Stimulated activated naive B cell treated with anti-CD40 and anti-IgM and Interleukin-4, amounts not matched to agents 10 μg/mL and 1 μg/mL and 100 μg/mL, for 72 hours (primary cell): ENCODE data around the gene ANAPC16.

Experiments used
- ATAC-seq, 2 donors: fragments of 150-1000 bp; cut with Tn5 transposase; replicated peaks; 2 replicates each; pipeline ENCODE4 v1.10.0; 2021; ENCODE audit warnings: moderate library complexity in 1 of 2
- DNase-seq: peaks from one replicate; pipeline ENCODE4 v3.0.0; 2021
- H3K27ac Mint-ChIP-seq: one replicate; pipeline ENCODE4 v1.8.0; 2022; ENCODE audit warnings: mild to moderate bottlenecking, mixed read lengths
- H3K27me3 Mint-ChIP-seq, 2 donors: one replicate each; pipeline ENCODE4 v1.8.0; 2022; ENCODE audit warnings: mixed read lengths in 2 of 2
- H3K36me3 Mint-ChIP-seq, 2 donors: one replicate each; pipeline ENCODE4 v1.8.0; 2022; ENCODE audit warnings: mixed read lengths in 2 of 2, mild to moderate bottlenecking in 1 of 2
- H3K4me1 Mint-ChIP-seq, 2 donors: one replicate each; pipeline ENCODE4 v1.8.0; 2022; ENCODE audit warnings: mixed read lengths in 2 of 2, mild to moderate bottlenecking in 1 of 2
- H3K4me3 Mint-ChIP-seq, 2 donors: one replicate each; pipeline ENCODE4 v1.8.0; 2022; ENCODE audit warnings: mild to moderate bottlenecking in 2 of 2, mixed read lengths in 2 of 2, moderate library complexity in 1 of 2
- H3K9me3 Mint-ChIP-seq, 2 donors: one replicate each; pipeline ENCODE4 v1.8.0; 2022; ENCODE audit warnings: mixed read lengths in 2 of 2, mild to moderate bottlenecking in 1 of 2

Gene ANAPC16

DNA sequence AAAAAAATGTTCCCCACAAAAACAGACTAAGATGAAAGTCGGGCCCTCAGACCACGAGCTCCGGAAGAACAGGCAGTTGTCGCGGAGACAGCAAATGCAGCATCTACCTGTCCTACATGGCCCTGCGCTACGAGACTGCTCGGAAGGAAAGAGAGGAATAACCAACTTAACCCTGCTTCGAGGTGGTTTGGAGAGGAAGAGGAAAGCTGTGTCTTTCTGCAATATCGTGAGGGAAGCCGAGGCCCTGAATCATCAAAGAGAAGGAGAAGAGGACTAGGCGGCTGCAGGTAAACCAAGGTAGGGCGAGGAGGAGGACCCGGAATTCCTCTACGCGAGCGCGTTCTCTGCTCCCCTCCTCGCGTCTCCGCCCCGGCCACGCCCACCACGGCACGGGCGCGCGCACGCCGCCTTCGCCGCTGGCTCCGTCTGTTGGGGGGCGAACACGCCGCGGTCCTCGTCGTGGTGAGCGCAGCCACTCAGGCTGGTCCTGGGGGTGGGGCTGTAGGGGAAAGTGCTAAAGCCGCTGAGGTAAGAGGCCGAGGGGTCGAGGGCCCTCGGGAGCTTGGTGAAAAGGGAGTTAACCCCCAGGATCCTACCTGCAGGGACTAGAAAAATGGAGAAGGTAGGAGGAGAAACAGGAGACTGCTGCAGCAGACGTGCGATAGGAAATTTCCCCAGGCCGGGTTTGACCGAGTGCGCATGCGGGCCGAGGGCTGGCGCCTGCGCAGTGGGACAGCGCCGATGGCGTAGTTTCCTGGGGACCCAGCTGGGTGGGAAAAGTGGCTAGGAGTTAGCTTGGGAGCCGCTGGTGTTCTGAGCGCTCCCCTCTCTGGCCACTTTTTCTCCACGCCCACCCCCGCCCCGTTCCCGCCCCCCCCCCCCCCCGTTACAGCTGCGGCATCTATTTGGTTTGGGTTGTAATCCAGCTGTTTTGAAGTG lies at the start of gene ANAPC16, which contains the start of gene ASCC1:
ANAPC16 (plus strand) TSS at position 402 of the 939 bp plus-strand sequence. CDS start 7,903 bp downstream, outside the sequence.
ASCC1 (minus strand) TSS at position 666 of the 939 bp plus-strand sequence. CDS start 2,978 bp downstream, outside the sequence.
- Mint-ChIP-seq H3K4me3 (peak within 1 kb of the TSS; percentile 88 to 94), H3K27ac (peak within 1 kb of the TSS; percentile 100), H3K4me1 (peaks cover 23 to 43% of the 10 kb centered on the region in 2 donors), H3K36me3 (peaks cover 25 to 37% of the 10 kb centered on the region in 2 donors), H3K27me3 (no peaks in the 10 kb centered on the region), H3K9me3 (no peaks in the 10 kb centered on the region)
- ATAC-seq (peak; percentile 74 to 85), DNase-seq (peak; percentile 94)

GRCh38 chr10:72167118-72167517 lies 48.7 kb upstream of the ANAPC16 start:
- Mint-ChIP-seq H3K27ac (no peak overlapping the region), H3K36me3 (peaks cover 26 to 52% of the 10 kb centered on the region in 2 donors), H3K27me3 (no peaks in the 10 kb centered on the region), H3K9me3 (peaks cover 0 to 2% of the 10 kb centered on the region in 2 donors), H3K4me1 (peaks cover 7 to 17% of the 10 kb centered on the region in 2 donors), H3K4me3 (no peak overlapping the region)
- ATAC-seq (no peak), DNase-seq (no peak)

GRCh38 chr10:72170263-72170662 lies 45.5 kb upstream of the ANAPC16 start:
- no peak overlapping the region for H3K4me3 Mint-ChIP-seq
- no peaks in the 10 kb centered on the region for H3K27me3 Mint-ChIP-seq
- peaks cover 17 to 24% of the 10 kb centered on the region in 2 donors for H3K4me1 Mint-ChIP-seq
- H3K9me3 Mint-ChIP-seq = no peaks in the 10 kb centered on the region
- H3K27ac Mint-ChIP-seq = no peak overlapping the region
- H3K36me3 Mint-ChIP-seq = peaks cover 25 to 45% of the 10 kb centered on the region in 2 donors
- ATAC-seq (no peak), DNase-seq (no peak)

GRCh38 chr10:72170733-72171132 lies 45.1 kb upstream of the ANAPC16 start:
- Mint-ChIP-seq H3K4me1 (peaks cover 17 to 24% of the 10 kb centered on the region in 2 donors), H3K4me3 (no peak overlapping the region), H3K9me3 (no peaks in the 10 kb centered on the region), H3K27me3 (no peaks in the 10 kb centered on the region), H3K36me3 (peaks cover 22 to 41% of the 10 kb centered on the region in 2 donors), H3K27ac (no peak overlapping the region)
- no peak for ATAC-seq
- DNase-seq = no peak

- peaks cover 21 to 40% of the 10 kb centered on the region in 2 donors for H3K36me3 Mint-ChIP-seq
- no peaks in the 10 kb centered on the region for H3K9me3 Mint-ChIP-seq
- H3K4me1 Mint-ChIP-seq = peaks cover 17 to 24% of the 10 kb centered on the region in 2 donors
- H3K4me3 Mint-ChIP-seq = no peak overlapping the region
- no peak for ATAC-seq
- no peak for DNase-seq
- H3K27me3 Mint-ChIP-seq = no peaks in the 10 kb centered on the region
- H3K27ac Mint-ChIP-seq = no peak overlapping the region
Observed at GRCh38 chr10:72171175-72171630, 44.6 kb upstream of the ANAPC16 start.

DNA sequence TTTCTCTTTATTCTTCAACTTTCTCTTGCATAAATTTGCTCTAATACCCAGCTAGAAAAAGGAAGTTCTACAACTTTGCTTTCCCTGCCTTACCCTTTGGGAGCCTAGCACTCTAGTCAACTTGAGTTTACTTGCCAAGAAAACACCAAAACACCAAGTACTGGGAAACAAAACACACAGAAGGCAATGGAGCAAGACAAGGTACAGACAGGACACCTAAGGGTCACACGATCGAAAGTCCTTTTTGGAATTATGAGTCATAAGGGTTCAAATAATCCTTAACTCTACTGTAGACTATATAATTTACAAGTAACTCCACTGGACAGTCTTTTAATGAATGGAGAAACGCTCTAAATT lies 42.6 kb upstream of the ANAPC16 start:
- DNase-seq = no peak
- no peaks in the 10 kb centered on the region for H3K27me3 Mint-ChIP-seq
- H3K4me3 Mint-ChIP-seq = no peak overlapping the region
- H3K36me3 Mint-ChIP-seq = peaks cover 17 to 45% of the 10 kb centered on the region in 2 donors
- peak overlapping the region; percentile 87 for H3K27ac Mint-ChIP-seq
- H3K9me3 Mint-ChIP-seq = no peaks in the 10 kb centered on the region
- peaks cover 17 to 24% of the 10 kb centered on the region in 2 donors for H3K4me1 Mint-ChIP-seq
- ATAC-seq = peak in 1 of 2 donors; percentile 24

DNA sequence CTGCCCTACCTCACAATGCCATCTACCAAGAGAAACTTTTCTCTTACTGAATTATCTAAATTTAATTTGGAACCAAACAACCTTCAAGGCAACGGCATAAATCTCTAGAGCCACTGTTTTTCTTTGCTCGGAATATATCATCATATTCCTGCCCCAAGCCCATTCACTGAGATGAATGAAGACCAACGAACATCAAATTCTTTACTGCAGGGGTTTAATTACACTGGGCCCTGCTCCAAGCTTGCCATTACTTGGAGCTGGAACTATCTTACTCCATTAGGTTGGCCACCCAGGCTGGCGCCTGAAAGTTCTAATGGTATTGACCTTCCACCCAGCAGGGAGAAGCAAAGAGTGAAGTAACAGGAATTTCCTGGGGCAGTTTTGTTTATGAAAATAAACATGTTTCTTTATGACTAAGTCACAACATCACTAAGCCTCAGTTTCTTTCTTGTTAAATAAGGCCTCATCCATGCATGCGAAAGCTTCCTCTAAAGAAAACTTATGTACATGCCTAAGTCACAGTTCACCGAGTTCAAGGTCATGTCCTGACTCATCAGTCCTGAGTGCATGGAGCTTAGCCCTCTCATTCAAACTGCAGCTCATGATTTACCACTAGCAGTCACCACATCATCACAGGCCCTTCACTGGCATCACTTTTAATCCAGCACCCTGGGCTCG lies 42.1 kb upstream of the ANAPC16 start:
- peak; percentile 95 to 96 for ATAC-seq
- Mint-ChIP-seq H3K27me3 (no peaks in the 10 kb centered on the region), H3K4me1 (peaks cover 17 to 24% of the 10 kb centered on the region in 2 donors), H3K36me3 (peaks cover 16 to 47% of the 10 kb centered on the region in 2 donors), H3K9me3 (no peaks in the 10 kb centered on the region), H3K27ac (peak overlapping the region; percentile 87), H3K4me3 (no peak overlapping the region)
- peak; percentile 35 for DNase-seq

DNA sequence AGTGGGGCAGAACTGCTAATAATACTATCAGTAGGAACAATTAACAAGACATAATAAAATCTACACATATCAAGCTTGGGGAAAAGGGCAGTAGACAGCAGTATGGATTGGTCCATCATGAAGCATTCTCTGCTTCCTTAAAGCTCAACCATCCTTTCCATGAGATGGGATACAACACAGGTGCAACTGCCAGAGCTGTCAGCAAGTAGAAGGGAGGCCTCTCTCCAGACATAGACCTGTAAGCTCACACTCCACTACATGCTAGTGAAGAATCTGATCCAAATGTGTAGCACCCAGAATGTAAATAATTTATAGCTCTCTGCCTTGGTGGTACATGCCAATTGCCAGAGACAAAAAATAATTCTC lies 41.5 kb upstream of the ANAPC16 start:
- Mint-ChIP-seq H3K4me1 (peaks cover 17 to 24% of the 10 kb centered on the region in 2 donors), H3K9me3 (no peaks in the 10 kb centered on the region), H3K27me3 (no peaks in the 10 kb centered on the region), H3K4me3 (no peak overlapping the region), H3K36me3 (peaks cover 16 to 45% of the 10 kb centered on the region in 2 donors), H3K27ac (peak overlapping the region; percentile 87)
- ATAC-seq (peak; percentile 8 to 12), DNase-seq (no peak)

DNA sequence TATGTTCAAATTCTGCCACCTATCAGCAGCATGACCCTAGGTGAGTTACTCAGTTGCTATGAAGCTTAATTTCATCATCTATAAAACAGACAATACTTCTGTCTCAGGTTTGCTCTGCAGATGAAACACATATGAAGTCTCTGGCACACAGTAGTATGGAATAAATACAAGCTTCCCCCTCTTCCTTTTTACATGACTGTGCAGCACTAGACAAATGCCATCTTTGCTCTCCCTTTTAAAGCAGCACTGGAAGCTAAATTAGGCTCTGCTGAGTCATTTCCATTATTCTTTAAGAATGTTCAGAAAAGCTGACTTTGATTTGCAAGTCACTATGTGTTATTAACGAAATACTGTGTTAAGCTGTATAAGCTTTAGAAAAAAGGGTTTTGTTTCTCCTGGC lies 40.7 kb upstream of the ANAPC16 start:
- Mint-ChIP-seq H3K4me3 (no peak overlapping the region), H3K36me3 (peaks cover 16 to 39% of the 10 kb centered on the region in 2 donors), H3K27ac (no peak overlapping the region), H3K27me3 (no peaks in the 10 kb centered on the region), H3K4me1 (peaks cover 17 to 24% of the 10 kb centered on the region in 2 donors), H3K9me3 (no peaks in the 10 kb centered on the region)
- ATAC-seq = no peak
- no peak for DNase-seq

- ATAC-seq (no peak), DNase-seq (no peak)
- H3K9me3 Mint-ChIP-seq = no peaks in the 10 kb centered on the region
- H3K27ac Mint-ChIP-seq = no peak overlapping the region
- H3K4me3 Mint-ChIP-seq = no peak overlapping the region
- H3K36me3 Mint-ChIP-seq = peaks cover 7 to 30% of the 10 kb centered on the region in 2 donors
- peaks cover 13 to 17% of the 10 kb centered on the region in 2 donors for H3K4me1 Mint-ChIP-seq
- H3K27me3 Mint-ChIP-seq = no peaks in the 10 kb centered on the region
Observed at GRCh38 chr10:72176701-72177100, 39.1 kb upstream of the ANAPC16 start.

GRCh38 chr10:72177454-72177853 lies 38.4 kb upstream of the ANAPC16 start:
- no peaks in the 10 kb centered on the region for H3K9me3 Mint-ChIP-seq
- H3K4me1 Mint-ChIP-seq = peaks cover 12 to 19% of the 10 kb centered on the region in 2 donors
- ATAC-seq (no peak), DNase-seq (no peak)
- H3K27me3 Mint-ChIP-seq = no peaks in the 10 kb centered on the region
- peaks cover 12 to 35% of the 10 kb centered on the region in 2 donors for H3K36me3 Mint-ChIP-seq
- H3K4me3 Mint-ChIP-seq = no peak overlapping the region
- H3K27ac Mint-ChIP-seq = no peak overlapping the region

DNA sequence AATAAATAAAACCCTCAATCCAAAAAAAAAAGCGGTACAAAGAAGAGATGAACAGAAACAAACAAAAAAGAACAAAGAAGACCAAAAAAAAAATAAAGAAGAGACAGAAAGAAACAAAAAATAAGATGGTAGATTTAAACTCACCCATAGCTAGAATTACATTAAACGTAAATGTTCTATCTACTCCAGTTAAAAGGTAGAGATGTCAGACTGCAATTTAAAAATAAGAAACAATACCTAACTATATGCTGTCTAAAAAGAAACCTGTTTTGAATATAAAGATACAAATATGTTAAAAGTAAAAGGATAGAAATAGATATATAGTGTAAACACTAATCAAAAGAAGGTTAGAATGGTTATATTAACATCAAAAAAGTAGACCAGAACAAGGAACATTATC lies 31.7 kb upstream of the ANAPC16 start:
- H3K27me3 Mint-ChIP-seq = no peaks in the 10 kb centered on the region
- DNase-seq = no peak
- peaks cover 3 to 7% of the 10 kb centered on the region in 2 donors for H3K9me3 Mint-ChIP-seq
- H3K4me1 Mint-ChIP-seq = peaks cover 7 to 25% of the 10 kb centered on the region in 2 donors
- no peak overlapping the region for H3K27ac Mint-ChIP-seq
- ATAC-seq = no peak
- H3K4me3 Mint-ChIP-seq = no peak overlapping the region
- H3K36me3 Mint-ChIP-seq = peaks cover 28 to 50% of the 10 kb centered on the region in 2 donors

DNA sequence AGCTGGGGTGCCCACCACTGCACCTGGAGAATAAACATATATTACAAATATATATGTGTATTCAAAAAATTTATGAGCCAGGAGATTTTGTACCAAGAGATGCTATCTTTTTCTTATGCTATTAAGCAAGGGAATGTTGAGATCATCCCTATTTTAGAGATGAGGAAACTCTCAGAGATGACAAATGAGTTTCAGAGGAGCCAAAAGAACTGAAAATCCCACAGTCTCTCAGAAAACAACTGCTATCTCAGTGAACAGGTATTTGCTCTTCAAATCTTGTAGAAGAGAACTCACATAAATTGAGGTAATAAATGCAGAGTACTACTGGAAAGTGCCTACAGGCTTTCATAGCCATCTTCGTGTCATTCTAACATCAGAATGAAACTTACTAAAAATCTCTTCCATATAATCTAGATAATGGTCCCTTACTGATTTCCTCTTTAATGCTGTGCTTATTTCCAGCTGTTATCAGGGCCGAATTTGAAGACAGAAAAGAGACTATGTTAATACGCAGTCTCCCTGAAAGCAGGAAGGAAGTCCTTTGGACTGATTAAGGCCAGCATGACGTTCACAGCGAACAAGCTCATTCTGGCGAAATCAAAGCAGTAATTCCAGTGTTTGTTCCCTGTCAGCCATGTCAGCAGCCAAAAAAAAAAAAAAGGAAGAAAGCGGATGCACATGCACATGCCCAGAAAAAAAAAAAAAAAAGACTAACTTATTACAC lies 29.4 kb upstream of the ANAPC16 start:
- Mint-ChIP-seq H3K9me3 (peaks cover 3 to 7% of the 10 kb centered on the region in 2 donors), H3K4me1 (peaks cover 7 to 25% of the 10 kb centered on the region in 2 donors), H3K27ac (peak overlapping the region; percentile 51), H3K36me3 (peaks cover 31 to 54% of the 10 kb centered on the region in 2 donors), H3K4me3 (peak overlapping the region in 1 of 2 donors; percentile 64), H3K27me3 (no peaks in the 10 kb centered on the region)
- ATAC-seq = no peak
- DNase-seq = no peak

GRCh38 chr10:72186982-72187330 lies 28.9 kb upstream of the ANAPC16 start:
- DNase-seq (no peak), ATAC-seq (no peak)
- peaks cover 3 to 7% of the 10 kb centered on the region in 2 donors for H3K9me3 Mint-ChIP-seq
- no peak overlapping the region for H3K4me3 Mint-ChIP-seq
- peaks cover 31 to 54% of the 10 kb centered on the region in 2 donors for H3K36me3 Mint-ChIP-seq
- peak overlapping the region; percentile 51 for H3K27ac Mint-ChIP-seq
- H3K27me3 Mint-ChIP-seq = no peaks in the 10 kb centered on the region
- H3K4me1 Mint-ChIP-seq = peaks cover 7 to 25% of the 10 kb centered on the region in 2 donors
